PC-9 (cell line): Measurements from ENCODE around the gene CMIP. TPM values are rescaled to one million over a fixed set of nuclear protein-coding genes. Genes with fewer than 3 reads are reported as not detected.

Experiments used
- BruUV-seq: library from RNA; stranded (reverse); fragments of 400-500 nt; replicated peaks from 2 replicates; lab custom pipeline; 2021; lab: Mats Ljungman, UMichigan
- CTCF ChIA-PET: fragments of 300-600 bp; sonication (Branson Sonifier 250); formaldehyde crosslinking; loops from one replicate; lab custom pipeline; 2022; ENCODE audit warnings: antibody characterized with exemption; lab: Charles Lee
- POLR2A ChIA-PET: fragments of 300-600 bp; sonication (Branson Sonifier 250); formaldehyde crosslinking; loops from one replicate; lab custom pipeline; 2022; ENCODE audit warnings: antibody characterized with exemption; ENCODE audit not compliant: unreplicated experiment; lab: Charles Lee
- DNase-seq, 2 experiments: peaks; one replicate each; pipeline versions ENCODE4 v3.0.0 to v3.0.0-alpha.2; 2015 to 2022; ENCODE audit warnings: mixed read lengths in 1 of 2
- H2AFZ ChIP-seq: fragments of 200-600 bp; sonication (generic); 2 replicates; pipeline ENCODE4 v1.8.1; 2017; ENCODE audit warnings: antibody characterized with exemption
- H3F3A ChIP-seq: fragments of 200-600 bp; sonication (generic); 2 replicates; pipeline ENCODE4 v1.8.1; 2017; ENCODE audit warnings: antibody characterized with exemption, mild to moderate bottlenecking, low read depth; ENCODE audit not compliant: insufficient read depth
- H3K27ac ChIP-seq: fragments of 200-600 bp; sonication (generic); 2 replicates; pipeline ENCODE4 v1.6.1; 2016; ENCODE audit warnings: mixed run types
- H3K27me3 ChIP-seq: fragments of 200-600 bp; sonication (generic); 2 replicates; pipeline ENCODE4 v1.6.1; 2016; ENCODE audit warnings: low read depth, mixed run types; ENCODE audit not compliant: insufficient read depth
- H3K36me3 ChIP-seq: fragments of 200-600 bp; sonication (generic); 2 replicates; pipeline ENCODE4 v1.6.1; 2016; ENCODE audit warnings: low read depth, mixed run types
- H3K4me1 ChIP-seq: fragments of 200-600 bp; sonication (generic); replicated peaks from 2 replicates; pipeline ENCODE4 v1.6.1; 2016; ENCODE audit warnings: mixed run types; ENCODE audit not compliant: insufficient read depth
- H3K4me2 ChIP-seq: fragments of 200-600 bp; sonication (generic); 2 replicates; pipeline ENCODE4 v1.6.1; 2017; ENCODE audit warnings: mixed run types
- H3K4me3 ChIP-seq: fragments of 200-600 bp; sonication (generic); 2 replicates; pipeline ENCODE4 v1.6.1; 2016; ENCODE audit warnings: mixed run types
- H3K79me2 ChIP-seq: fragments of 200-600 bp; sonication (generic); 2 replicates; pipeline ENCODE4 v1.6.1; 2017; ENCODE audit warnings: low read depth, mixed run types
- H3K9me2 ChIP-seq: fragments of 200-600 bp; sonication (generic); 2 replicates; pipeline ENCODE4 v1.8.1; 2017; ENCODE audit warnings: mild to moderate bottlenecking; ENCODE audit not compliant: insufficient read depth
- H3K9me3 ChIP-seq: fragments of 200-600 bp; sonication (generic); 2 replicates; pipeline ENCODE4 v1.8.1; 2016; ENCODE audit warnings: low read depth; ENCODE audit not compliant: insufficient read depth
- H4K20me1 ChIP-seq: fragments of 200-600 bp; sonication (generic); 2 replicates; pipeline ENCODE4 v1.8.1; 2017; ENCODE audit not compliant: insufficient read depth
- CTCF ChIP-seq: fragments of 200-600 bp; sonication (generic); conservative IDR thresholded peaks from 2 replicates; pipeline ENCODE4 v1.6.1; 2017; ENCODE audit warnings: mixed run types, antibody characterized with exemption, mild to moderate bottlenecking, moderate library complexity
- EZH2 ChIP-seq: fragments of 200-600 bp; sonication (generic); IDR thresholded peaks from 2 replicates; pipeline ENCODE4 v1.8.0; 2017; ENCODE audit warnings: antibody characterized with exemption, low read depth
- intact Hi-C: fragments of 100-400 bp; cut with micrococcal nuclease; formaldehyde crosslinking; loops from one replicate; pipeline ENCODE4 v1.10.0; 2022; ENCODE audit not compliant: unreplicated experiment
- total RNA-seq: library from RNA; stranded (reverse); gene quantifications from 2 replicates; pipeline ENCODE4 v1.2.3, GENCODE V29; 2021

The CMIP gene
- total RNA-seq, 1 experiment from 2014 or later: 96.6 TPM

- H2AFZ ChIP-seq: no peak overlapping the region
- H3K9me3 ChIP-seq: no peaks in the 10 kb centered on the region
- BruUV-seq: no TSS peak
- H3K9me2 ChIP-seq: no peaks in the 10 kb centered on the region
- no peaks in the 10 kb centered on the region for H3K27me3 ChIP-seq
- TF ChIP-seq EZH2: no peak
- no peak for TF ChIP-seq CTCF
- intact Hi-C loops: no loop called here
- H3K27ac ChIP-seq: no peak overlapping the region
- H4K20me1 ChIP-seq: peaks cover 18% of the 10 kb centered on the region
- no peaks in the 10 kb centered on the region for H3K4me1 ChIP-seq
- H3K79me2 ChIP-seq: peaks cover 18% of the 10 kb centered on the region
- H3K4me2 ChIP-seq: no peak overlapping the region
- H3F3A ChIP-seq: peaks cover 18% of the 10 kb centered on the region; the same call in 1 of the 2 replicates
- H3K4me3 ChIP-seq: no peak overlapping the region
- POLR2A ChIA-PET: interaction anchor here (0.6 kb wide), 1 partner anchor 121 kb away, joined by 4 read pairs; no protein-coding TSS in a partner anchor
- no peak for DNase-seq
- CTCF ChIA-PET: no interaction called here
- no peaks in the 10 kb centered on the region for H3K36me3 ChIP-seq
These were observed 171.2 kb downstream of the CMIP start for GRCh38 chr16:81615833-81616232.

- no peak for DNase-seq
- Histone ChIP-seq H4K20me1 (peaks cover 16% of the 10 kb centered on the region), H3K4me1 (no peaks in the 10 kb centered on the region), H3K27me3 (no peaks in the 10 kb centered on the region), H3F3A (peaks cover 23% of the 10 kb centered on the region; the same call in 1 of the 2 replicates), H3K9me2 (no peaks in the 10 kb centered on the region), H3K9me3 (no peaks in the 10 kb centered on the region), H3K4me3 (no peak overlapping the region), H3K79me2 (peaks cover 18% of the 10 kb centered on the region), H3K36me3 (no peaks in the 10 kb centered on the region), H3K4me2 (no peak overlapping the region), H3K27ac (no peak overlapping the region), H2AFZ (no peak overlapping the region)
- ChIA-PET CTCF (no interaction called here), POLR2A (no interaction called here)
- BruUV-seq: no TSS peak
- TF ChIP-seq CTCF (no peak), EZH2 (no peak)
- intact Hi-C loops: no loop called here
These were observed 171.9 kb downstream of the CMIP start for GRCh38 chr16:81616321-81617020.

GRCh38 chr16:81617021-81617346, 172.4 kb downstream of the CMIP start:
- BruUV-seq: no TSS peak
- Histone ChIP-seq H3K27me3 (no peaks in the 10 kb centered on the region), H3K79me2 (peaks cover 18% of the 10 kb centered on the region), H3K4me3 (no peak overlapping the region), H4K20me1 (peaks cover 14% of the 10 kb centered on the region; the same call in 1 of the 2 replicates), H3F3A (peaks cover 24% of the 10 kb centered on the region; the same call in 1 of the 2 replicates), H3K9me3 (no peaks in the 10 kb centered on the region), H2AFZ (no peak overlapping the region), H3K4me1 (no peaks in the 10 kb centered on the region), H3K36me3 (no peaks in the 10 kb centered on the region), H3K9me2 (no peaks in the 10 kb centered on the region), H3K4me2 (no peak overlapping the region), H3K27ac (no peak overlapping the region)
- CTCF ChIA-PET: no interaction called here
- TF ChIP-seq EZH2 (no peak), CTCF (no peak)
- POLR2A ChIA-PET: no interaction called here
- no peak for DNase-seq
- intact Hi-C loops: no loop called here
